ENCODE data around the gene SPRYD3.
A peak's percentile ranks its signal among the peaks of the same experiment; 100 is the strongest.
"Not testable (repeated sequence)": the region's sequence is repeated elsewhere in the genome, so short reads cannot be mapped to it uniquely, and the experiment has no call there.

SPRYD3 gene

DNA sequence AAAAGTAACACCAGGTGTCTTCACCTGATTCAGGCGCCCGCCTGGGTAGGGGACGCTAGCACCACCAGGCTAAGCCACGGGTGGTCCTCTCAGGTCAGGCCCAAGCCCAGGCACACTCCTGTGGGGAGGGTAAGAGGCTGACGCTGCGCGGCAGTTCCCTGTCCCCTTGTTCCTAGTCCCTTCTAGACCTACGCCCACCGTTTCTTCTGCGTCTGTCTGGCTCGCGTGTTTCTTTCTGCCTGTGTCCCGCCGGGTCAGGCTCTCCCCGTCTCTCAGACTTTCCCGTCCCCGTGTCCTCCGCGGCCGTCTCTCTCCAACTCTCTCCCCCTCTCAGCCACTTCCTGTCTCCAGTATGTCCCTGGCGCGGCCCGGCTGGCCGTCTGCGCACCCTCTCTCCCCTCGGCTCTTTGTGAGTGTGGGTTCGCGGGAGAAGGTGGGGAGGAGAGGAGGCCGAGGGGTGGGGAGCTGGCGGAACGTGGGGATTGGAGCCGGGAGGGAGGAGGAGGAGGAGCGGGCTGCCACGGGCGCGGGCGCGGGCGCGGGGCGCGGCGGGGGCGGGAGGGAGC is 32.5 kb downstream of the SPRYD3 start:
- Histone ChIP-seq H3K36me3 (ENCODE audit: control insufficient read depth, insufficient read depth, low read length) (no peaks in the 10 kb centered on the region), H3K27me3 (ENCODE audit: control insufficient read depth, insufficient read depth, low read length) (no peaks in the 10 kb centered on the region), H3K9ac (ENCODE audit: low read length) (peak overlapping the region; percentile 99), H3K4me1 (ENCODE audit: control insufficient read depth, insufficient read depth, low read length) (peaks cover 37% of the 10 kb centered on the region), H3K4me3 (ENCODE audit: low read length) (peak overlapping the region; percentile 98), H3K27ac (ENCODE audit: low read depth, low read length) (peak overlapping the region; percentile 96)

DNA sequence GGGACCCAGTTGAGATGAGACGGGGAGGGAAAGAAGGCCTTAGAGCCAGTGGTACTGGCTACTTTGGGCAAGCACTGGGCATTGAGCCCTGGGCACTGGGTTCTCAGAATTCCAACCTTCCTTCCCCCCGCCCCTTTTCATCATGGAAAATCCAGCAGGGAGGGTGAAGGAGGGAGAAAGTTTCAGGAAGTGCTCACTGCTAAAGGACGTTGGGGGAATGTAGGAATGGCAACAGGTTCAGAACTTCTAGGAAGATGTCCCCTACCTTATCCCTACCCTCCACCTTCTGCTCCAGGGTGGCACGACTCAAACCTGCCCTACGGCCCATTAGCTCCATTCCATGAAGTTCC is 33.5 kb downstream of the SPRYD3 start:
- no peak overlapping the region for H3K9ac ChIP-seq (ENCODE audit: low read length)
- H3K4me1 ChIP-seq (ENCODE audit: control insufficient read depth, insufficient read depth, low read length): peaks cover 27% of the 10 kb centered on the region

DNA sequence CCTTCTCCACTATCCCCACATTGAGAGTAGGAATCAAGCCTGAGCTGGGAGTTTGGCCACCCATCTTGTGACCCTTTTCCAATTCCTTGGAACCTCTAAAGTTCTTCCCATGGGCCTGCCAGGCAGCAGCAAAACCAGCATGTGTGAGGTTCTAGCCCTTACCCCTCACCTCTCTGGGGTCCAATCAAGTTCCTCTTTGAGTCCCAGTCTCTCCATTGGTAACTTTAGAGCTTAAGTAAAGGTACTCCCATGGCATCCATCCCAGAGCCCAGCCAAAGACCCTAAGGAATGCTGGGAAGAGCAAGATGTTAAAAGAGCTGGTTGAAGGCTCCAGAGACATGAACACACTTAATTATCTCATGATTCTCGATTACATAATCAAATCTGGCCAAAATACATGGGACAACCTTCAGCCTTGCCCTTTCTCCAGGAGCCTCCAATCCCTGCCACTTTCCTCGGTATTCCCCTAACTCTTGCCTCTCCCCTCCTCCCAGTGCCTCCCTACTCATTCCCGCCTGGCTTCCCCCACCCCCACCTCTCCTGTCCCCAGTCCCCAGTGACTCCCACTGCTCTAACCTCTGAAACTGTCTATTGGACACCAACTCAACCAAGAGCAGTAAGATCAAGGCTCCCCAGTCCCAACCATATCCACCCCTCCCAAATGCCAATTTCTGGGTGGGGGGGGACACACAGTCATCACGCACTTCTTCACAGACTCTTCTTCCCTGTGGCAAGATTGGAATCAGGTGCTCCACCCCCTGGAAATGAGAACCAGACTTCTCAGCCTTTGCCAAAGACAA is 34.1 kb downstream of the SPRYD3 start:
- Histone ChIP-seq H3K36me3 (ENCODE audit: control insufficient read depth, insufficient read depth, low read length) (no peaks in the 10 kb centered on the region), H3K4me1 (ENCODE audit: control insufficient read depth, insufficient read depth, low read length) (peaks cover 24% of the 10 kb centered on the region), H3K4me3 (ENCODE audit: low read length) (no peak overlapping the region), H3K27ac (ENCODE audit: low read depth, low read length) (peak overlapping the region; percentile 96), H3K9ac (ENCODE audit: low read length) (no peak overlapping the region), H3K27me3 (ENCODE audit: control insufficient read depth, insufficient read depth, low read length) (no peaks in the 10 kb centered on the region)

More for the DNA sequence above, 33.5 kb downstream of the SPRYD3 start:
- Histone ChIP-seq H3K27ac (ENCODE audit: low read depth, low read length) (peak overlapping the region; percentile 96), H3K4me3 (ENCODE audit: low read length) (peak overlapping the region; percentile 98), H3K36me3 (ENCODE audit: control insufficient read depth, insufficient read depth, low read length) (no peaks in the 10 kb centered on the region), H3K27me3 (ENCODE audit: control insufficient read depth, insufficient read depth, low read length) (no peaks in the 10 kb centered on the region)

DNA sequence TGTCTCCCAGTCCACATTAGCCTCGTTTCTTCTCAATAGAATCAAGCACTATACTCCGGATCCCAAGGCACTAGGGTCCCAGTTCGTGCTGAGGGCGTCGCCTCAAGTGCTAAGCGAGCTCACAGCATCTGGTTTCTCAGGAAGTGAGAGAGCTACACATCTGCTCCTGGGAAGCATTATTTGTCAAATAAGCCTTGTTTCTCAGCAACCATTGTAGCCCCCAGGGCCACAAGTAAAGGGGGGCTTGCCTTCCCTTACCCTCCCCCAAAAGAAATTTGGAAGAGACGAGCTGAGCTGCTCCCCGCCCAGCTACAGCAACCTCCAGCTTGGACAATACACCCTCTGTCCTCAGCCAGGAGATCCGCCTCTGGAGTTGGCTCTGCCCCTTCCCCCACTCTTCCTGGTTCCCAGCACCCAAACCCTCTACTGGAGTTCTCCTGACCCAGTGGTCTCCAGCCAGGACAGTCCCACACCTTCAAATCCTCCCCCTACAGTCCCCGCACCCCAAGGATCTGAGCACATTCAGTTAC is 35.1 kb downstream of the SPRYD3 start:
- Histone ChIP-seq H3K27me3 (ENCODE audit: control insufficient read depth, insufficient read depth, low read length) (no peaks in the 10 kb centered on the region), H3K9ac (ENCODE audit: low read length) (no peak overlapping the region), H3K4me3 (ENCODE audit: low read length) (peak overlapping the region; percentile 16), H3K4me1 (ENCODE audit: control insufficient read depth, insufficient read depth, low read length) (peaks cover 18% of the 10 kb centered on the region), H3K27ac (ENCODE audit: low read depth, low read length) (peak overlapping the region; percentile 13), H3K36me3 (ENCODE audit: control insufficient read depth, insufficient read depth, low read length) (peaks cover 7% of the 10 kb centered on the region)

DNA sequence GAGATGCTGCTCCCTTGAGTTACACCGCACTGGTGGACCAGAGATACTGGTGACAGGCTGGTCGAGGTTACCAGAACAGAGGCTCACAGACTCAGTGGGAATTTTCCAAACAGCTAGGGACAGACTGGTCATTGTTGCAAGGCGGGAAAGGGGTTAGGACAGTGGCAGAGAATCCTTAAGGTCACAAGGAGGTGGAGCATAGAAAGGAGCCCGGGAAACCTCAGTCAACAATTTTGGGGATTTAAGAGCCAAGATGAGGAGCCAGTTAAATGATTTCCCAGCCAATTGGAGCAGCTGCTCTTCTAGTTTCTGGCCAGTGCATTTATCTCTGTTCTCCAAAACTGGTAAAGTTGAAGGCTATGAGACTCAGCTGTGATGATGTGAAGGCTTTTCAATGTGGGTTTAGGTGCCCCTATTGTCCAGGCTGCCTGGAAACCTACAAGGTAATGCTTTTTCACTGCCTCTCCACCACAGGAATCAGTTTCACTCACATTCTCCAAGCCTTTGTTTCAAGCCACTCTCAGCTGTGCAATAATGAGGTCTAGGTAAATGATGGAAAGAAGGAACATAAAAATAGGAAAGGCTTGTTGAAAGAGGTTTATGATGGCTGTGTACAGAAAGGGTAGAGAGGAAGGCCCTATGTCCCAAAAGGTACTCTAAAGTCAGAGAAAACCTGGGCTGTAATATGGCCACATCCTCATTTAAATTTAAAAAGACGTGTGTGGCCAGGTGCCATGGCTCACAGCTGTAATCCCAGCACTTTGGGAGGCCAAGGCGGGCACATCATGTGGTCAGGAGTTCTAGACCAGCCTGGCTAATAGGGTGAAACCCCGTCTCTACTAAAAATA is 36.4 kb downstream of the SPRYD3 start:
- peaks cover 5% of the 10 kb centered on the region for H3K4me1 ChIP-seq (ENCODE audit: control insufficient read depth, insufficient read depth, low read length)
- H3K27me3 ChIP-seq (ENCODE audit: control insufficient read depth, insufficient read depth, low read length): no peaks in the 10 kb centered on the region
- no peak overlapping the region for H3K27ac ChIP-seq (ENCODE audit: low read depth, low read length)
- H3K4me3 ChIP-seq (ENCODE audit: low read length): no peak overlapping the region
- peaks cover 10% of the 10 kb centered on the region for H3K36me3 ChIP-seq (ENCODE audit: control insufficient read depth, insufficient read depth, low read length)
- no peak overlapping the region for H3K9ac ChIP-seq (ENCODE audit: low read length)

DNA sequence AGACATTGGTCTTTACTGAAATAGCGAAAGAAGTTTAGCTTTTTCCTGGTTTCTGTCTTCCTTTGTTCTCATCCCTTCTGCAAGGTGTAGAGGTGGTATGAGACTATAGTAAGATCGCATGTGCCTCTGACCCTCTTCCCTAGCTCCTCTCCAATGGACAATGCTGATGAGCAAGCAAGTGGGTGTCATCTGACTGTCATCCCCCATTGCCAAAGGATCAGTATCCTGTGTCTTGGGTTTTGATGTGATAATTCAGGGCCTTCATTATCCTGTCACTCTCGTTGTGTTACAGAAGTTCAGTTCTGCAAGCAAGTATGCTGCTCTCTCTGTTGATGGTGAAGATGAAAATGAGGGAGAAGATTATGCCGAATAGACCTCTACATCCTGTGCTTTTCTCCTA is 39.3 kb downstream of the SPRYD3 start:
- Histone ChIP-seq H3K4me3 (ENCODE audit: low read length) (no peak overlapping the region), H3K4me1 (ENCODE audit: control insufficient read depth, insufficient read depth, low read length) (no peaks in the 10 kb centered on the region), H3K27ac (ENCODE audit: low read depth, low read length) (no peak overlapping the region), H3K36me3 (ENCODE audit: control insufficient read depth, insufficient read depth, low read length) (peaks cover 28% of the 10 kb centered on the region), H3K9ac (ENCODE audit: low read length) (no peak overlapping the region), H3K27me3 (ENCODE audit: control insufficient read depth, insufficient read depth, low read length) (no peaks in the 10 kb centered on the region)

DNA sequence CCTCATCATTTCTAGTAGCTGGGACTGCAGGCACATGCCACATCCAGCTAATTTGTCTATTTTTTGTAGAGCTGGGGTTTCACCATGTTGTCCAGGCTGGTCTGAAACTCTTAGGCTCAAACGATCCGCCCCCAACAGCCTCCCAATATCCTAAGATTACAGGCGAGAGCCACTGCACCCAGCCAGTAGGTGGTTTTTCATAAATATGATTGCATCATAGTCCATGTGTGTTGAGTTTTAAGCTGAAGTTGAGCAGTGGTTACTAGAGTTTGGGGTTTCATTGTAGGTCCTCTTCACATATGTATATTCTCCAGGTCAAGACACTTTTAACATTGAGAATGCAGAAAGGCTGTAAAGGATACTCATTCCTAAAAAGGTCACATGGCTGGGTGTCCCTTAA is 42.4 kb downstream of the SPRYD3 start:
- Histone ChIP-seq H3K9ac (ENCODE audit: low read length) (no peak overlapping the region), H3K4me1 (ENCODE audit: control insufficient read depth, insufficient read depth, low read length) (no peaks in the 10 kb centered on the region), H3K27ac (ENCODE audit: low read depth, low read length) (no peak overlapping the region), H3K4me3 (ENCODE audit: low read length) (no peak overlapping the region), H3K36me3 (ENCODE audit: control insufficient read depth, insufficient read depth, low read length) (peaks cover 43% of the 10 kb centered on the region), H3K27me3 (ENCODE audit: control insufficient read depth, insufficient read depth, low read length) (no peaks in the 10 kb centered on the region)

DNA sequence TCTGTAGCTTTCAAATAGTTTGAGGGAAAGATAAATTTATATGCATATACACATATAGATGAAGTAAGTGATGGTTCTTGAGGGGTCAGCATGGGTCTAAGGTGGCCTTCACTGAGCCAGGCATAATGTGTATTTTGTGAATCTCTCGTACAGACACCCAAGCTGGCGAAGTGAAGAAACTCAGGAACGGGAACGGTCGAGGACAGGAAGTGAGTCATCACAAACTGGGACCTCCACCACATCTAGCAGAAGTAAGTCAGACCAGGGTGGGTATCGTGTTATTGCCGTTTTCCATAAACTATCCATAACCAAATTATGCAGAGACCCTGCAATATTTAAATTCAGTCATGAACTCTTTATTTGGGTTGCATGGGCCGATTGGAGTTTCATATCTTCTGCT is 44.7 kb downstream of the SPRYD3 start:
- H3K27ac ChIP-seq (ENCODE audit: low read depth, low read length): no peak overlapping the region
- peaks cover 47% of the 10 kb centered on the region for H3K36me3 ChIP-seq (ENCODE audit: control insufficient read depth, insufficient read depth, low read length)
- H3K4me1 ChIP-seq (ENCODE audit: control insufficient read depth, insufficient read depth, low read length): no peaks in the 10 kb centered on the region
- H3K9ac ChIP-seq (ENCODE audit: low read length): no peak overlapping the region
- no peak overlapping the region for H3K4me3 ChIP-seq (ENCODE audit: low read length)
- no peaks in the 10 kb centered on the region for H3K27me3 ChIP-seq (ENCODE audit: control insufficient read depth, insufficient read depth, low read length)

DNA sequence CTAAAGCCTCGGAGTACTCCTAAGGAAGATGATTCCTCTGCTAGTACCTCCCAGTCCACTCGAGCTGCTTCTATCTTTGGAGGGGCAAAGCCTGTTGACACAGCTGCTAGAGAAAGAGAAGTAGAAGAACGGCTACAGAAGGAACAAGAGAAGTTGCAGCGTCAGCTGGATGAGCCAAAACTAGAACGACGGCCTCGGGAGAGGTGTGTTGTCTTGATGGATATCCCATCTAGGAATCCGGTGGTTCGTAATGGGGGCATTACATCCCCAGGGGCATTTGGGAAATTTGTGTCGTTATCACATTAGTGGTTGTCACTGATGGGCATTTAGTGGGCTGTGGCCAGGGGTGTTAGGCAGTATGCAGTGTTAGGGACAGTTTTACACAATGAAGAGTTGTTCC is 45.4 kb downstream of the SPRYD3 start:
- not testable (repeated sequence) for H3K4me3 ChIP-seq (ENCODE audit: low read length); H3K27ac ChIP-seq (ENCODE audit: low read depth, low read length); H3K27me3 ChIP-seq (ENCODE audit: control insufficient read depth, insufficient read depth, low read length); H3K4me1 ChIP-seq (ENCODE audit: control insufficient read depth, insufficient read depth, low read length); H3K9ac ChIP-seq (ENCODE audit: low read length)
- H3K36me3 ChIP-seq (ENCODE audit: control insufficient read depth, insufficient read depth, low read length): peaks cover 43% of the 10 kb centered on the region

DNA sequence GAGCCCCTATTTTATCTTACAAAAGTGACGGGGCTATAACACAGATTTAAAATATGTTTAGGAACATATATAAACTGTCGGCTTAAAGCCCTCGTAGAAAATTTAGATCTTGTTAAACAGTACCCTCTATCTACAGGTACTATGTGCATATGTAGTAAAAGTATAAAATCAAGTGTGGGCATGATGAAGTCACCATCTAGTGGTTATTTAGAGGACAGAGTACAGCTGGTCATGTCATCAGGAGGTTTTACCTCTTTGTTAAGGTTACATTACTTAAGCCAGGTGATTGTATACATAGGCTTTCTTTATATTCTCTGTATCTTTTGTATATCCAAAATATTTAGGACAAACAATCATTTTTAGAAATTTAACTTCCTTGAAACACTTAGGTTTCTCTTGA is 47.6 kb downstream of the SPRYD3 start:
- Histone ChIP-seq H3K4me3 (ENCODE audit: low read length) (no peak overlapping the region), H3K9ac (ENCODE audit: low read length) (no peak overlapping the region), H3K27ac (ENCODE audit: low read depth, low read length) (no peak overlapping the region), H3K36me3 (ENCODE audit: control insufficient read depth, insufficient read depth, low read length) (peaks cover 36% of the 10 kb centered on the region), H3K4me1 (ENCODE audit: control insufficient read depth, insufficient read depth, low read length) (no peaks in the 10 kb centered on the region), H3K27me3 (ENCODE audit: control insufficient read depth, insufficient read depth, low read length) (no peaks in the 10 kb centered on the region)

DNA sequence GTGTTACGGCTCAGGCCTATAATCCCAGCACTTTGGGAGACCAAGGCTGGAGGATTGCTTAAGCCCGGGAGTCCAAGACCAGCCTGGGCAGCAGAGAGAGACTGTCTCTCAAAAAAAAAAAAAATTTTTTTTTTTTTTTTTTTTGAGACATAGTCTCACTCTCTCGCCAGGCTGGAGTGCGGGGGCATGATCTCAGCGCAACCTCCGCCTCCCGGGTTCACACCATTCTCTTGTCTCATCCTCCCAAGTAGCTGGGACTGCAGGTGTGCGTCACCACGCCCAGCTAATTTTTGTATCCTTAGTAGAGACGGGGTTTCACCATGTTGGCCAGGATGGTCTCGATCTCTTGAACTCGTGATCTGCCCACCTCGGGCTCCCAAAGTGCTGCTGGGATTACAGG is 52.2 kb downstream of the SPRYD3 start:
- H3K9ac ChIP-seq (ENCODE audit: low read length); H3K27me3 ChIP-seq (ENCODE audit: control insufficient read depth, insufficient read depth, low read length); H3K4me1 ChIP-seq (ENCODE audit: control insufficient read depth, insufficient read depth, low read length); H3K4me3 ChIP-seq (ENCODE audit: low read length); H3K27ac ChIP-seq (ENCODE audit: low read depth, low read length): not testable (repeated sequence)
- peaks cover 34% of the 10 kb centered on the region for H3K36me3 ChIP-seq (ENCODE audit: control insufficient read depth, insufficient read depth, low read length)

DNA sequence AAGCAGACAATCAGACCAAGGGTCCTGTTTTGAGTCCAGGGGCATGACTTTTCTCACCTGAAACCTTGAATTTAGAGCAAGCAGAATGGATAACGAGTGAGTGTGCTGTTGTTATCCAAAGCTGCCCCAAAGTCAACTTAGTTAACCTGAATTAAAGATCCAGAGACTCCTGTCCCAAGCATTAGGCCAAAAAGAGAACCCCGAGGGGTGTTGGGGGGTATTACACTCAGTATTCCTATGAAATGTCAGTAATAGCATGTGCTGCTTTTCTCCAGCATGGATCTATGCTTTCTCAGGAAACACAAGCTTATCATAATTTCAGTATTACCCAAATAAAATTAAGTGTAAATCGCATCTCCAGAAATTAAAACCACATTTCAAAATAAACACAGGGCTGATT is 53.9 kb downstream of the SPRYD3 start:
- Histone ChIP-seq H3K27ac (ENCODE audit: low read depth, low read length) (no peak overlapping the region), H3K27me3 (ENCODE audit: control insufficient read depth, insufficient read depth, low read length) (no peaks in the 10 kb centered on the region), H3K4me3 (ENCODE audit: low read length) (no peak overlapping the region), H3K36me3 (ENCODE audit: control insufficient read depth, insufficient read depth, low read length) (peaks cover 31% of the 10 kb centered on the region), H3K4me1 (ENCODE audit: control insufficient read depth, insufficient read depth, low read length) (no peaks in the 10 kb centered on the region), H3K9ac (ENCODE audit: low read length) (no peak overlapping the region)

All from rectal smooth muscle tissue (tissue), 1 donor.